K562 (cell line): ENCODE results near the gene TTC23L. TPM values are rescaled to one million over a fixed set of nuclear protein-coding genes. Genes with fewer than 3 reads are reported as not detected.

ENCODE experiments used
- ATAC-seq: fragments of 200-7000 bp; cut with Tn5 transposase; 3 replicates; pipeline ENCODE4 v1.9.1; 2020; ENCODE audit warnings: moderate library complexity
- BruUV-seq: library from RNA; stranded (reverse); fragments of 400-500 nt; replicated peaks from 2 replicates; lab custom pipeline; 2021; lab: Mats Ljungman, UMichigan
- CTCF ChIA-PET: fragments of 300-600 bp; formaldehyde crosslinking; extraction: SDS; loops from one replicate; lab custom pipeline; 2021; ENCODE audit warnings: low intra/inter-chr PET ratio; lab: Yijun Ruan, JAX
- POLR2A ChIA-PET: fragments of 300-600, 350-650 bp; sonication (Branson Sonifier 250); formaldehyde crosslinking; extraction: SDS; loops from one replicate; lab custom pipeline; 2021; ENCODE audit warnings: antibody characterized with exemption, inconsistent platforms; lab: Yijun Ruan, JAX
- DNase-seq, 4 experiments: peaks; one replicate each; pipeline versions ENCODE4 v3.0.0 to v3.0.0-alpha.2; 2011 to 2018; ENCODE audit warnings: low spot score in 3 of 4, mixed read lengths in 3 of 4; ENCODE audit errors: extremely low read depth in 1 of 4
- FAIRE-seq: peaks from 2 replicates; lab custom pipeline; 2011; peaks lifted over from hg19 to GRCh38; lab: Jason Lieb, UNC
- H2AFZ ChIP-seq: 2 replicates; pipeline ENCODE4 v1.6.0; 2011; ENCODE audit warnings: low read depth, low read length, control low read depth, inconsistent platforms
- H3K27ac ChIP-seq: fragments of 200-600 bp; 3 replicates; pipeline ENCODE4 v1.8.0; 2011; ENCODE audit warnings: low read depth, mild to moderate bottlenecking, control low read depth, inconsistent platforms, low read length, moderate library complexity, mixed read lengths; ENCODE audit errors: extremely low read depth
- H3K27me3 ChIP-seq, 2 experiments: fragments of 300-600 bp in 1 of 2; 2 replicates in 1 of 2; 3 replicates in 1 of 2; pipeline versions ENCODE4 v1.6.0 to v1.8.0; 2011; ENCODE audit warnings: inconsistent platforms in 2 of 2, low read length in 2 of 2, mild to moderate bottlenecking in 1 of 2, mixed read lengths in 1 of 2, moderate library complexity in 1 of 2; ENCODE audit not compliant: control insufficient read depth in 2 of 2, insufficient read depth in 2 of 2
- H3K36me3 ChIP-seq: fragments of 300-600 bp; 3 replicates; pipeline ENCODE4 v1.8.0; 2011; ENCODE audit warnings: mild to moderate bottlenecking, low read length, inconsistent platforms; ENCODE audit not compliant: control insufficient read depth, insufficient read depth
- H3K4me1 ChIP-seq, 2 experiments: fragments of 200-600 bp in 1 of 2; replicated peaks in 1 of 2; 2 replicates in 1 of 2; 3 replicates in 1 of 2; pipeline versions ENCODE4 v1.5.1 to v1.8.0; 2011; ENCODE audit warnings: inconsistent platforms in 2 of 2, low read length in 2 of 2, mild to moderate bottlenecking in 1 of 2, mixed read lengths in 1 of 2, moderate library complexity in 1 of 2; ENCODE audit not compliant: control insufficient read depth in 2 of 2, insufficient read depth in 2 of 2
- H3K4me2 ChIP-seq: 2 replicates; pipeline ENCODE4 v1.6.1; 2011; ENCODE audit warnings: low read length, control low read depth, inconsistent platforms, mixed read lengths; ENCODE audit not compliant: insufficient read depth
- H3K4me3 ChIP-seq: fragments of 200-600 bp; sonication (generic), shearing (Covaris generic); 2 replicates; pipeline ENCODE4 v1.5.1; 2016; ENCODE audit warnings: control low read depth, inconsistent platforms
- H3K79me2 ChIP-seq: fragments of 200-600 bp; 3 replicates; pipeline ENCODE4 v1.8.0; 2011; ENCODE audit warnings: low read length, inconsistent platforms; ENCODE audit not compliant: control insufficient read depth, insufficient read depth
- H3K9ac ChIP-seq, 2 experiments: 2 replicates each; pipeline versions ENCODE4 v1.6.0 to v1.6.1; 2011; ENCODE audit warnings: low read depth in 2 of 2, low read length in 2 of 2, control low read depth in 1 of 2, inconsistent platforms in 1 of 2, mild to moderate bottlenecking in 1 of 2, mixed read lengths in 1 of 2; ENCODE audit not compliant: insufficient read depth in 1 of 2
- H3K9me1 ChIP-seq: one replicate; pipeline ENCODE4 v1.6.0; 2011; ENCODE audit warnings: inconsistent platforms, mild to moderate bottlenecking, low read length, moderate library complexity; ENCODE audit not compliant: control insufficient read depth, insufficient read depth
- H3K9me3 ChIP-seq: replicated peaks from 2 replicates; pipeline ENCODE4 v1.5.1; 2011; ENCODE audit warnings: low read depth, low read length, inconsistent platforms; ENCODE audit not compliant: control insufficient read depth, insufficient read depth
- H4K20me1 ChIP-seq: replicated peaks from 2 replicates; pipeline ENCODE4 v1.6.1; 2011; ENCODE audit warnings: low read length, inconsistent platforms, mixed read lengths; ENCODE audit not compliant: control insufficient read depth, insufficient read depth
- BCL6 ChIP-seq: fragments of 250-450 bp; sonication (Bioruptor Pico); IDR thresholded peaks from 2 replicates; pipeline ENCODE4 v1.4.0; 2020
- CBFA2T3 ChIP-seq: fragments of 450-650 bp; IDR thresholded peaks from 2 replicates; pipeline ENCODE4 v1.6.1; 2017
- DPF2 ChIP-seq: fragments of 450-650 bp; IDR thresholded peaks from 2 replicates; pipeline ENCODE4 v1.6.1; 2016
- EGR1 ChIP-seq: fragments of 450-650 bp; conservative IDR thresholded peaks from 2 replicates; pipeline ENCODE4 v1.6.1; 2017; ENCODE audit warnings: mild to moderate bottlenecking
- HDAC2 ChIP-seq: fragments of 450-650 bp; IDR thresholded peaks from 2 replicates; pipeline ENCODE4 v1.6.1; 2016; ENCODE audit warnings: mild to moderate bottlenecking
- ILF3 ChIP-seq: fragments of 450-650 bp; IDR thresholded peaks from 2 replicates; pipeline ENCODE4 v1.6.1; 2018; ENCODE audit warnings: antibody characterized with exemption, mild to moderate bottlenecking, moderate library complexity, borderline replicate concordance
- PHF21A ChIP-seq: fragments of 450-650 bp; IDR thresholded peaks from 2 replicates; pipeline ENCODE4 v1.6.1; 2017; ENCODE audit warnings: low read depth, borderline replicate concordance
- RFX1 ChIP-seq: fragments of 450-650 bp; IDR thresholded peaks from 2 replicates; pipeline ENCODE4 v1.6.1; 2016; ENCODE audit warnings: mild to moderate bottlenecking, moderate library complexity
- SIX5 ChIP-seq, 2 experiments: IDR thresholded peaks; 2 replicates each; pipeline ENCODE4 v1.6.1; 2011; ENCODE audit warnings: low read length in 2 of 2, borderline replicate concordance in 1 of 2, low read depth in 1 of 2, mild to moderate bottlenecking in 1 of 2, moderate library complexity in 1 of 2; ENCODE audit not compliant: insufficient read depth in 1 of 2
- STAT5A ChIP-seq: IDR thresholded peaks from 2 replicates; pipeline ENCODE4 v1.6.1; 2012; ENCODE audit warnings: low read length, inconsistent platforms, borderline replicate concordance
- TBP ChIP-seq: optimal IDR thresholded peaks from 2 replicates; pipeline ENCODE3; 2011; ENCODE audit warnings: low read depth, low read length, improper control_type of control experiment
- TCF3 ChIP-seq: sonication (generic); formaldehyde crosslinking; IDR thresholded peaks from 2 replicates; pipeline ENCODE4 v1.4.0; 2020; ENCODE audit warnings: mild to moderate bottlenecking, missing genetic modification reagents
- TRIM24 ChIP-seq, 2 experiments: fragments of 450-650 bp; IDR thresholded peaks; 2 replicates each; pipeline ENCODE4 v1.6.1; 2016
- ZBTB1 ChIP-seq: sonication (generic); formaldehyde crosslinking; IDR thresholded peaks from 2 replicates; pipeline ENCODE4 v1.8.1; 2023; ENCODE audit warnings: missing genetic modification reagents, low read depth, mild to moderate bottlenecking, borderline replicate concordance
- ZNF263 ChIP-seq: sonication (generic); formaldehyde crosslinking; IDR thresholded peaks from 2 replicates; pipeline ENCODE4 v1.8.0; 2022; ENCODE audit warnings: mild to moderate bottlenecking, missing genetic modification reagents, borderline replicate concordance
- ZNF347 ChIP-seq: fragments of 450-650 bp; formaldehyde crosslinking; IDR thresholded peaks from 2 replicates; pipeline ENCODE4 v1.4.0; 2020; ENCODE audit warnings: low read depth, mild to moderate bottlenecking, moderate library complexity
- ZNF395 ChIP-seq: fragments of 200-800 bp; sonication (Bioruptor generic); IDR thresholded peaks from 2 replicates; pipeline ENCODE4 v1.6.1; 2017; ENCODE audit warnings: missing genetic modification characterization, missing compliant biosample characterization
- ZNF518B ChIP-seq: fragments of 250-450 bp; sonication (Bioruptor Pico); IDR thresholded peaks from 2 replicates; pipeline ENCODE4 v1.5.0; 2021; ENCODE audit warnings: mild to moderate bottlenecking, moderate library complexity
- ZNF696 ChIP-seq: fragments of 250-450 bp; sonication (Bioruptor Pico); conservative IDR thresholded peaks from 2 replicates; pipeline ENCODE4 v1.4.0; 2020; ENCODE audit warnings: mild to moderate bottlenecking, moderate library complexity
- WGBS: fragments of 100-300 bp; shearing (Covaris generic); methylation state at CpG from one replicate; pipeline ENCODE4 v1.1.6; 2016; ENCODE audit warnings: low coverage, mixed read lengths; ENCODE audit not compliant: insufficient coverage; ENCODE audit errors: missing lambda C conversion rate; 5-methylcytosine and 5-hydroxymethylcytosine counted together
- in situ Hi-C: fragments of 300-500 bp; cut with MboI; formaldehyde crosslinking; loops from 4 replicates; pipeline ENCODE4 v1.15.0; 2018; ENCODE audit warnings: inconsistent platforms, mixed read lengths
- intact Hi-C: fragments of 100-400 bp; cut with micrococcal nuclease; formaldehyde crosslinking; loops from 2 replicates; pipeline ENCODE4 v1.14.2; 2022
- polyA plus RNA-seq, 8 experiments: library from polyadenylated mRNA; depleted of rRNA in 4 of 8; stranded (reverse) in 5 of 8; unstranded in 3 of 8; fragments of >200 nt; fragmentation: Nextera tagmentation in 2 of 8; fragmentation: Illumina TruSeq in 1 of 8; extraction: Ambion mirVana in 2 of 8; extraction: Trizol in 1 of 8; gene quantifications; 2 replicates each; pipeline versions ENCODE4 v1.2.1 to v1.2.3, GENCODE V29; 2011 to 2014; ENCODE audit warnings: inconsistent platforms in 1 of 8, missing spikeins in 1 of 8
- total RNA-seq, 7 experiments: library from RNA; depleted of rRNA in 6 of 7; stranded (reverse); fragments of >200 nt in 6 of 7; fragmentation: Illumina TruSeq in 2 of 7; extraction: Trizol in 2 of 7; gene quantifications; 2 replicates each; pipeline versions ENCODE4 v1.2.1 to v1.2.3, GENCODE V29; 2011 to 2021; ENCODE audit warnings: low replicate concordance in 1 of 7

The TTC23L gene
- total and polyA plus RNA-seq, 9 of the 15 experiments (the other 6 are each of a cell fraction or from before 2014, with no cell fraction given), result 0.03 to 0.32 (median 0.14) TPM; not detected in 2

GRCh38 chr5:34895641-34896419 is 56.9 kb downstream of the TTC23L start:
- H3K4me3 ChIP-seq, result no peak overlapping the region
- peak; percentile 82 for FAIRE-seq
- peak overlapping the region; percentile 40 for H3K4me2 ChIP-seq
- peak; percentile 95 for ATAC-seq
- 0% methylated on average over 2 of the region's 2 CpGs for WGBS
- CTCF ChIA-PET, result interaction anchor here (1.0 kb wide), 2 partner anchors 371 to 374 kb away, joined by 4 read pairs; no protein-coding TSS in a partner anchor
- H2AFZ ChIP-seq, result no peak overlapping the region
- POLR2A ChIA-PET, result interaction anchor here (0.9 to 1.6 kb wide), 6 partner anchors 9 to 373 kb away, joined by 3 to 5 read pairs (median 4); partner anchors contain the start of genes BRIX1 and RAD1
- no peaks in the 10 kb centered on the region for H4K20me1 ChIP-seq
- H3K36me3 ChIP-seq, result no peaks in the 10 kb centered on the region; the same call in 2 of the 3 replicates
- H3K9ac ChIP-seq, result no peak overlapping the region; a peak in 1 of 4 replicates
- intact Hi-C loops, result loop anchor here (2.0 to 5.0 kb wide), 4 partner anchors 64 to 209 kb away; no protein-coding TSS in a partner anchor
- H3K4me1 ChIP-seq, result peaks cover 6 to 16% of the 10 kb centered on the region in 2 experiments
- peak; percentile 67 to 91 (median 80) for DNase-seq
- in situ Hi-C loops, result loop anchor here (10.0 kb wide), 1 partner anchor 411 kb away; no protein-coding TSS in a partner anchor
- no TSS peak for BruUV-seq
- H3K27ac ChIP-seq, result no peak overlapping the region; the same call in 2 of the 3 replicates
- no peaks in the 10 kb centered on the region for H3K9me1 ChIP-seq
- no peaks in the 10 kb centered on the region for H3K79me2 ChIP-seq
- H3K9me3 ChIP-seq, result no peaks in the 10 kb centered on the region
- H3K27me3 ChIP-seq, result no peaks in the 10 kb centered on the region
- TF ChIP-seq DPF2, result peak; percentile 73; the same call in 1 of the 2 replicates
- peak; percentile 54; the same call in 1 of the 2 replicates for TF ChIP-seq HDAC2
- TF ChIP-seq BCL6 (CRISPR knock-in tag), result no peak
- peak; percentile 75 for TF ChIP-seq TCF3 (CRISPR knock-in tag)
- TF ChIP-seq STAT5A, result peak; percentile 39; the same call in 1 of the 2 replicates
- TF ChIP-seq ZNF263 (CRISPR knock-in tag), result no peak
- TF ChIP-seq ZNF395 (CRISPR knock-in tag), result no peak
- TF ChIP-seq PHF21A, result no peak
- no peak for TF ChIP-seq SIX5 (IDR thresholded peaks at IDR 0.05; ENCODE audit: borderline replicate concordance in 1 of 2, insufficient read depth in 1 of 2, low read depth in 1 of 2, low read length in 2 of 2)
- no peak for TF ChIP-seq ZNF696
- TF ChIP-seq TBP, result no peak
- TF ChIP-seq ILF3, result no peak
- no peak for TF ChIP-seq TRIM24 (IDR thresholded peaks at IDR 0.05)
- no peak for TF ChIP-seq RFX1
- TF ChIP-seq ZBTB1, result no peak
- 0 out of 2 replicates have a peak, but pooled peaks have one; percentile 32 for TF ChIP-seq EGR1
- no peak for TF ChIP-seq ZNF347 (CRISPR knock-in tag)
- TF ChIP-seq ZNF518B (CRISPR knock-in tag), result no peak
- peak; percentile 81 for TF ChIP-seq CBFA2T3
